DND-41 (cell line): ENCODE results near the gene ABCF2.

ENCODE experiments used
- ATAC-seq: fragments of 200-7000 bp; cut with Tn5 transposase; 3 replicates; pipeline ENCODE4 v1.9.1; 2021; ENCODE audit warnings: low read depth; ENCODE audit not compliant: insufficient read depth
- DNase-seq: peaks from one replicate; pipeline ENCODE4 v3.0.0-alpha.2; 2020
- H2AFZ ChIP-seq: 2 replicates; pipeline ENCODE4 v1.6.0; 2012; ENCODE audit warnings: low read depth, low read length
- H3K27ac ChIP-seq: 2 replicates; pipeline ENCODE4 v1.5.1; 2012; ENCODE audit warnings: low read length, inconsistent platforms
- H3K27me3 ChIP-seq: fragments of 200-600 bp; sonication (generic); 2 replicates; pipeline ENCODE4 v1.6.0; 2012; ENCODE audit warnings: low read length, mild to moderate bottlenecking, inconsistent platforms; ENCODE audit not compliant: insufficient read depth, poor library complexity
- H3K36me3 ChIP-seq: 2 replicates; pipeline ENCODE4 v1.5.1; 2012; ENCODE audit warnings: low read length, inconsistent platforms; ENCODE audit not compliant: insufficient read depth
- H3K4me1 ChIP-seq: 2 replicates; pipeline ENCODE4 v1.5.1; 2012; ENCODE audit warnings: mild to moderate bottlenecking, low read length; ENCODE audit not compliant: insufficient read depth
- H3K4me2 ChIP-seq: 2 replicates; pipeline ENCODE4 v1.6.0; 2012; ENCODE audit warnings: mild to moderate bottlenecking, moderate library complexity, low read length, inconsistent platforms; ENCODE audit not compliant: insufficient read depth
- H3K4me3 ChIP-seq, 2 experiments: fragments of 200-600 bp in 1 of 2; shearing (Covaris generic) in 1 of 2; 2 replicates each; pipeline ENCODE4 v1.5.1; 2012 to 2016; ENCODE audit warnings: inconsistent platforms in 2 of 2, low read length in 2 of 2, mild to moderate bottlenecking in 2 of 2, low read depth in 1 of 2, moderate library complexity in 1 of 2
- H3K79me2 ChIP-seq: 2 replicates; pipeline ENCODE4 v1.6.0; 2012; ENCODE audit warnings: low read length, inconsistent platforms; ENCODE audit not compliant: insufficient read depth
- H3K9ac ChIP-seq: 2 replicates; pipeline ENCODE4 v1.6.0; 2012; ENCODE audit warnings: low read depth, mild to moderate bottlenecking, inconsistent platforms, low read length, moderate library complexity
- H3K9me3 ChIP-seq: 2 replicates; pipeline ENCODE4 v1.5.1; 2012; ENCODE audit warnings: low read length, moderate library complexity, mild to moderate bottlenecking, inconsistent platforms; ENCODE audit not compliant: insufficient read depth, severe bottlenecking
- H4K20me1 ChIP-seq: 2 replicates; pipeline ENCODE4 v1.6.0; 2012; ENCODE audit warnings: low read length; ENCODE audit not compliant: insufficient read depth
- EZH2 ChIP-seq: IDR thresholded peaks from 3 replicates; pipeline ENCODE4 v1.6.1; 2012; ENCODE audit warnings: borderline replicate concordance, low read depth, mild to moderate bottlenecking, moderate library complexity, low read length, inconsistent platforms; ENCODE audit not compliant: severe bottlenecking
- TF ChIP-seq, protein P1 (sequence below): IDR thresholded peaks from 2 replicates; pipeline ENCODE4 v1.5.1; 2012; ENCODE audit warnings: borderline replicate concordance, low read length, moderate library complexity, mild to moderate bottlenecking; ENCODE audit not compliant: poor library complexity, severe bottlenecking; ENCODE audit errors: extremely low read depth

ABCF2 gene

DNA sequence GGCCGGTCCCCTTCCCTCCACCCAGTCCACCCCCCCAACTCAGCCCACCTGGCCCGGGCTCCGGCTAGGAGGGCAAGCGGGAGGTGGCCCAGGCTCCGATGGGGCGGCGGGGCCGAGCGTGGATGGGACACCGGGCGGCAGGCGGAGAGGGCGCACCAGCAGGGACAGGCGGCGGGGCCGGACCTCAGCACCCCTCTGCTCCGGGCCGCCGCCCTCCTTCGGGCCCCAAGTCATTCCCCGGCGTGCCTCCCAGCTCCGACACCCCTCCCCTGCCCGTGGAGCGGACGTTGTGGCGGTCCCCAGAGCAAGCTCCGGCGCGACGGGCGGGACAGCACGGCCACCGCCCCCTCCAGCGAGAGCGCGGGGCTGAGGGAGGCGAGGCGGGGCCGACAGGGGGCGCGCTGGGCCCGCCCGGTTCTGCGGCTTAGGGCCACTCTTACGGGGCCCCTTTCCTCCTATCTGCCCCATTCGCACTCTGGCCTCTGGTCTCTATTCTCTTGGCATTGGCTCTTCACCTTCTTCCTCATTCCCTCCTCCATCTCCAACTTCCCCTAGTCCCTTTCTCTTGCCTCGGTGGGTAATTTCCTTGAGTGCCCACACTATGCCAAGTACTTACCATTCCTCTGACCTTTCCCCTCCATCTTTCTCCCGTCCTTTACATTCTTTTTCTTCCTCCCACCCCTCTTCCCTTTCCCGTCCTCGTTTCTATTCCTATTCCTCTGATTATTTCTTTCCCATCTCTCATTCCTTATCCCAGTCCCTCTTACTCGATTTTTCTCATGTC is 58.8 kb downstream of the ABCF2 start:
- Histone ChIP-seq H3K4me2 (no peak overlapping the region), H2AFZ (no peak overlapping the region), H3K9me3 (no peaks in the 10 kb centered on the region), H3K4me3 (no peak overlapping the region), H4K20me1 (no peaks in the 10 kb centered on the region), H3K79me2 (no peaks in the 10 kb centered on the region), H3K27ac (no peak overlapping the region), H3K36me3 (no peaks in the 10 kb centered on the region), H3K4me1 (no peaks in the 10 kb centered on the region; the same call in 1 of the 2 replicates), H3K9ac (no peak overlapping the region), H3K27me3 (peaks cover 30% of the 10 kb centered on the region)
- ATAC-seq (no peak), DNase-seq (no peak)
- no peak for TF ChIP-seq EZH2
- TF ChIP-seq, protein P1, sequence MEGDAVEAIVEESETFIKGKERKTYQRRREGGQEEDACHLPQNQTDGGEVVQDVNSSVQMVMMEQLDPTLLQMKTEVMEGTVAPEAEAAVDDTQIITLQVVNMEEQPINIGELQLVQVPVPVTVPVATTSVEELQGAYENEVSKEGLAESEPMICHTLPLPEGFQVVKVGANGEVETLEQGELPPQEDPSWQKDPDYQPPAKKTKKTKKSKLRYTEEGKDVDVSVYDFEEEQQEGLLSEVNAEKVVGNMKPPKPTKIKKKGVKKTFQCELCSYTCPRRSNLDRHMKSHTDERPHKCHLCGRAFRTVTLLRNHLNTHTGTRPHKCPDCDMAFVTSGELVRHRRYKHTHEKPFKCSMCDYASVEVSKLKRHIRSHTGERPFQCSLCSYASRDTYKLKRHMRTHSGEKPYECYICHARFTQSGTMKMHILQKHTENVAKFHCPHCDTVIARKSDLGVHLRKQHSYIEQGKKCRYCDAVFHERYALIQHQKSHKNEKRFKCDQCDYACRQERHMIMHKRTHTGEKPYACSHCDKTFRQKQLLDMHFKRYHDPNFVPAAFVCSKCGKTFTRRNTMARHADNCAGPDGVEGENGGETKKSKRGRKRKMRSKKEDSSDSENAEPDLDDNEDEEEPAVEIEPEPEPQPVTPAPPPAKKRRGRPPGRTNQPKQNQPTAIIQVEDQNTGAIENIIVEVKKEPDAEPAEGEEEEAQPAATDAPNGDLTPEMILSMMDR: no peak

DNA sequence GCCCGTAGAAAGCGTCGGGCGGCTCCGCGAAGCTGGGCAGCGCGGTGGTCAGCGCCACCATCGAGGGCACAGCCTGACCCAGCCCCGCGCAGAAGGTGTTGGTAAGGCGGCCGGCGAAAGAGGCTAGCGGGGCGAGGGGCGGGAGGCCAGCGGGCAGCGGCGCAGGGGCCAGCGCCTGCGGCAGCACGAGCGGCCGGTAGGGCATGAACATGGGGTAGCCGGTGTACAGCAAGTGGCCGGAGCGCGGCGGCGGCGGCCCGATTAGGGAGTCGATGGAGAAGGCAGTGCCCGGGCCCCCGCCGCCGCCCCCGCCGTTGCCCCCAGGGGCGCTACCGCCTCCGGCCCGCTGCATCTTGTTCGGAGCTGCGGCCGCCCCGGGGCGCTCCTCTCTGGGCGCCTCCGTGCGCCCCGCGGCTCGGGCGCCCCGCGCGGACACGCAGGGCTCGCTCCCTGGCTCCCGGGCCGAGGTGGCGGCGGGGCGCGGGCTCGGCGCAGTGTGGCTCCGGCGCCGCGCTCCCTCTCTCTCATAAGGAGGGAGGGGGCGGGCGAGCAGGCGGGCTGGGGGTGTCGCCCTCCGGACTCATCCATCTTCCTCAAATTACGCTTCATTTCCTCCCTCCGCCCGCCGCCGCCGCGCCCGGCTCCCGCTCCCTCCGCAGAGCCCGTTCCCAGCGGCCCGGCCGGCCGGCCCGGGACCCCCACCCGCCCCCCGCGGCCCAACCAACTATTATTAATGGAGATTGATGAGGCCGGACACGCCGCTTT is 59.6 kb downstream of the ABCF2 start, which contains the start of gene GBX1:
Gene GBX1, minus strand, starts transcription at position 498 of the 765 bp plus-strand sequence. Its CDS starts 146 bp downstream, at position 352.
- H3K79me2 ChIP-seq: no peaks in the 10 kb centered on the region
- H4K20me1 ChIP-seq: no peaks in the 10 kb centered on the region
- H3K27ac ChIP-seq: no peak within 1 kb of the TSS
- no peak within 1 kb of the TSS for H2AFZ ChIP-seq
- no peak within 1 kb of the TSS for H3K4me3 ChIP-seq
- no peaks in the 10 kb centered on the region; the same call in 1 of the 2 replicates for H3K4me1 ChIP-seq
- H3K9ac ChIP-seq: no peak within 1 kb of the TSS
- H3K4me2 ChIP-seq: no peak within 1 kb of the TSS
- DNase-seq (no peak), ATAC-seq (no peak)
- no peak for TF ChIP-seq EZH2
- TF ChIP-seq, protein P1: no peak
- no peaks in the 10 kb centered on the region for H3K9me3 ChIP-seq
- peaks cover 33% of the 10 kb centered on the region for H3K27me3 ChIP-seq
- no peaks in the 10 kb centered on the region for H3K36me3 ChIP-seq

DNA sequence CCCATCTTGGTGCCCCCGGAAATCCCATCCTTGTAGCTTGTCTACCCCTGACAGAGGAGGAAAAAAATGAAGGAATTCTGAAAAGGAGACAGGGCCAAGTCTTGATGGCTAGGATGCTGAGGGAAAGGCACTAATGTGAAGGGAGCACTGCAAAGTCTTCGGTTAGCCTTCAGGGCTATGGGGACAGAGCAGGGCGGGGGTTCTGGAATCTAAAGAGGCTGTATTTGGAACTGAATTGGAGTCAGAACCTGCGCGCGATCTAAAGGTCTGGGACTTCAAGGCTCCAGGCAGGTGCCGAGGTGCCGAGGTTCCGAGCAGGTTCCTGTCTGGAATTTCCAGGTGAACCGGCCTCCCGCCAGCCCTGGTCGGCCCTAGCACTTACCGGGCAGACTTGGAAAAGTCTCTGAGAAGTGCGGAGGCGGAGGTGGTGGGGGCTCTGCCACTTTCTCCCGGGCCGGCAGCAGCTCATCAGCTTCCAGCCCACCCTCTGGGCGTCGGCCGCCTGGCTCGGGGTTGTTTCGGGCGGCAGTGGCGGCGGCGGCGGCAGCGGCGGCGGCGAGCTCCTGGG is 60.3 kb downstream of the ABCF2 start:
- no peaks in the 10 kb centered on the region for H3K9me3 ChIP-seq
- DNase-seq: no peak
- H3K4me1 ChIP-seq: no peaks in the 10 kb centered on the region
- H3K27me3 ChIP-seq: peaks cover 33% of the 10 kb centered on the region
- no peak overlapping the region for H3K27ac ChIP-seq
- TF ChIP-seq EZH2: no peak
- TF ChIP-seq, protein P1: no peak
- no peak overlapping the region for H2AFZ ChIP-seq
- H3K4me3 ChIP-seq: no peak overlapping the region
- H3K4me2 ChIP-seq: no peak overlapping the region
- H3K9ac ChIP-seq: no peak overlapping the region
- ATAC-seq: no peak
- H4K20me1 ChIP-seq: no peaks in the 10 kb centered on the region
- no peaks in the 10 kb centered on the region for H3K36me3 ChIP-seq
- no peaks in the 10 kb centered on the region for H3K79me2 ChIP-seq
